Measurements from ENCODE around the gene IL17A.
A peak's percentile ranks its signal among the peaks of the same experiment; 100 is the strongest.
"Not testable (repeated sequence)": the region's sequence is repeated elsewhere in the genome, so short reads cannot be mapped to it uniquely, and the experiment has no call there.

IL17A gene

DNA sequence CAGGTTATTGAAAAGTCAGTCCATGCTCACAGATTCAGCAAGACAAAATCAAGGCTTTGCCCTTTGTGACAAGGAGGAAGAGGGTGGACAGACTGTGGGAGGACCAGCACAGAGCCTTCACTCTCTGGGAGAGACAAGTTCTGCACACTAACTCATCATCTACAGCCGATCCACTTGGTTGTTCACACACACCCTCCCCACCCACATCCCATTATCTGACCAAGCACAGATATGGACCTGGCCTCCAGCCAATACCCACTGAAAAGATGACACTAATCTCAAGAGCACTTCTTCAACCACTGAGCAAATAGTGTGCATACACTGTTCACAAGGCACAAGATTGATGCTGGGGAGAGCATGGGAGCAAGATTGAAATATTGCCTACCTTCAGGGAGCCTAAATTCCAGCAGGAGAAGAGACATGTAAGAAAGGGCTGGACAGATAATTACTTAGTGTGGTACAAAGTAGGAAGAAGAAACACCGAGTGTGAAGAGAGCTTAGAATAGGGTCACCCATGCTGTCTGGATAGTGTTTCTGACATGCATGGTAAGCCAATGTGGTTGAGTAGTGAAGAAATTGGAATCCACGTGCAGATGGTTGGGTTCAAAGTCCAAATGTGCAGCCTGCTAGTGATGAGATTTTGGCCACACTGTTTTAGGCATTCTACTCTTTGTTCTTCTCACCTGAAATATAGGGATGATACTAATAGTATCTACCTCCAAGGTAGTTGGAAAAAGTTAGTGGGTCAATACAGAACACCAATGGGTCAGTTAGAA is 21.7 kb upstream of the IL17A start:
- DNase-seq, result no peak

DNA sequence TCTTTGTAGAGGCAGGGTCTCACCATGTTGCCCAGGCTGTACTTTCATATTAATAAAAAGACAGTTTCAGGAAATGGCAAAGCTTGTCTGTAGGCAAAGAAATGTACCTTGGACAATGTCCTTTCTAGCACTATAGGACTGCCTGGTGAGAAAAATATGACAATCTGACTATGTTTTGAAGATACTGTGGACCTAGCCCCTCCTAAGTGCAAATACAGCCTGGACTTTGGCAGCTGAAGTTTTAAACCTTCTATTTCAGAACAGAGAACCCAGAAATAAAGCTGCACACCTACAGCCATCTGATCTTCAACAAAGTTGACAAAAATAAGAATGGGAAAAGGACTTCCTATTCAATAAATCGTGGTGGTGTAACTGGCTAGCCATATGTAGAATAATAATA is 18.9 kb upstream of the IL17A start:
- no peak for DNase-seq

DNA sequence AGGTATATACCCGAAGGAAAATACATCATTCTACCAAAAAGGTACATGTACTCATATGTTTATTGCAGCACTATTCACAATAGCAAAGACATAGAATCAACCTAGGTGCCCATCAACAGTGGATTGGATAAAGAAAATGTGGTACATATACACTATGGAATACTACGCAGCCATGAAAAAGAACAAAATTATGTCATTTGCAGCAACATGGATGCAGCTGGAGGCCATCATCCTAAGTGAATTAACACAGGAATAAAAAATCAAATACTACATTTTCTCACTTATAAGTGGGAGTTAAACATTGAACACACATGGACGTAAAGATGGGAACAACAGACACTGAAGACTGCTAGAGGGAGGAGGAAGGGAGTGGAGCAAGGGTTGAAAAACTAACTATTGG is 17.8 kb upstream of the IL17A start:
- not testable (repeated sequence) for DNase-seq

DNA sequence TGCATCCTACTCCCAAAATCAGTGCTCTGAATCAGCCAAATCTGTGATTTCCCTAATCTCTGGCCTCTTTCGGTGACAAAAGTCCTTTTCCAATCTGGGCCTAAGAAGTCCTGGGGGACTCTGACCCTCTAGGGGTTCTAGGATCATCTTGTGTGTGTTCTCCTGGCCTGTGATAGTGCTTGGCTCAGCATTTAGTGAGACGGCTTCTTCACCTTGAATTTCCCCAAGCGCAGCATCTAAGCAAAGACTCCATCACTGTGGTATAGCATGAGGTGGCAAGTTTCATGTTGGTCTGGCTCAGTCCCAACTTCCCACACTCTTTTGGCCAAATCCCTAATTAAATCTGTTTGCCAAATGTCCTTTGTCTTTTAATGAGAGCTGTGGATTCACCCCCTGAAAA is 12.1 kb upstream of the IL17A start:
- no peak for DNase-seq

DNA sequence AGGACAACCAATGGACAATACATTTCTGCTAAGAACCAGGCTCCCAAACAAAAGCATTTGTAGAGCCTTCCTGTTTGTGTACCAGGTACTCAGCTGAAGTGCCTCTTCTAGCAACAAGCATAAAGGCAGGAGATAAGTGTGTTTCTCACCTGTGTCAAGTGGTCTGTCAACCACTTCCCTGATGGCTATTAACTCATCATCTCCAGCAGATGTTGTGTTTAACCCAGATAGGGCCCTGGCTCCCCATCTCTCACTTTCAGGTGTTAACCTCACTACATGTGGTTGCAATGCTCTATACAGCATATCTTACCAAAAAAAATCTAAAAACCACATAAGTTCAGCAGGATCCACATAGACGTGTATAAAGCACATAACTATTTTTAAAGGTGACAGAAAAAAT is 9.6 kb upstream of the IL17A start:
- DNase-seq, result no peak

DNA sequence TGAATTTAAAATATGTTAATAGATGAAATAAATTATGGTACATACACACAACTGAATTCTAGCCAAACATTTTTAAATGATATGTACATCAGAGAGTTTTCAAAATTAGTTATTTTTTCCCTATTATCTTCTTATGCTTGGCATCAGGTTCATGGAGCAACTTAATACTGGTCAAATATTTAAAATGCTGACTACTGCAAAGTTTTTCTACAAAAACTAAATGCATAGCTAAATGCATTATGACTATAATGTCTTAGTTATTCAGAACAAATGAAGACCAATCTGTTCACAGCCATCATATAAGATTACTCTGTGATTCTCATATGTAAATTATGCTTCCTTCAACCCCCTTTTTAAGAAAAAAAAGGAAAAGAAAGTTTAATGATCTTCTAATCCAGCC is 8.2 kb upstream of the IL17A start:
- no peak for DNase-seq

DNA sequence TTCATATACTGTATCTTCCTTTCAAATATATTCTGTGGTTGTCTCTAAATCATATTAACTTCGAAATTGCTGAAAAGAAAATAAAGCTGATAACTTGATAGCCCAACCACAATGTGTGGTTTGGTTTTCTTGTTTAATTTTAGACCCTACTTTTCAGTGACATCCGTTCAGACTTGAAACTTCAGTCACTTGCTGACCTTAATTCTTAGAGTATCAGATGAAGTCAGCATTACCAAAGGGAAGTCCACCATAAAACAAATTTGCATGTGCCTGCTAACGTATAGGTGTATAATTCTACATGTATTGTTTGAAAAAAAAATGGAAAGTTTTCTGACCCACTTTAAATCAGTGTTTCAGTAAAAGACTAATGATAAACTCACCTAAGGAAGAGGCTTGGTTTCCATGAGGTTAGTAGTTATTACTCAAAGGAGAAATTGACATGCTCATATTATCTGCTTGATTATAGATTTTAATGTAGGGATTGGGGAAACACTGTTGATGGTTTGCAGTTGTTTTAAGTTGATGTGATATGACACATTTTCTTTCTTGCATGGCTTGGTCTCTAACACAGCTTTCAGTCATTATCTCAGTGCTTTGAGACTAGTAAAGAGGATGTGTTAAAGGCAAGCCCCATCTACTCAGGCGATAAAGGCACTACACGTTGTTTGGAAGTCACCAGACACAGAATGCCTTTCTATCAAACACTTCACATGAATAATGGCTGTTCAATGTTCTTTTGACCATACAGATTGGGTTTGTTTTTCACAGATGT is 5.2 kb upstream of the IL17A start:
- DNase-seq, result no peak

DNA sequence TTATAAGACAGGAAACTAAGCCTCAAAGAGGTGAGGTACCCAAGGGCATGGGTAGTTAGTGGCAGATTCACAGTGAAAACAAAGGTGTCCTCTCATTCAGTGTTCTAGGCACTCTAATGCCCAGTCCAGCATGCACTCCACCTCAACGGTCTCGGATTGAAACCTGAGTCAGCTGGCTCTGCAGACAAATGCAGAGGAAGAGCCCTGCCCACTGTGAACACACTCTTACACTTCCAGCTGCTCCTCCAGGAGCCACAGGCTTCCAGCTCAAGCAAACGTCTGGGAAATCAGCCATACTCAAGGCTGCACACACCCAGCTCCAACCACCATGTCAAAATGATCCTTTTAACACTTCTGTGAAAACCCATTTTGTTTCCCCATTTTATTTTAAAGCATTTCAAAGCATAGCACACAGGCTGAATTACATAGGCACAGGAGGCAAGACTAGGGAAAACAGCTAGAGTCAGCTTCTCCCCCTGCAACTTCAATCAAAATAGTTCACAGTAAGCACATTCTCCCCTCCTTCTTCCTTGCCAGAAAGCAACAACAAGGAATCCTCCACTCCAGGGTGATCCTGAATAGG is 3.0 kb upstream of the IL17A start:
- DNase-seq, result no peak

DNA sequence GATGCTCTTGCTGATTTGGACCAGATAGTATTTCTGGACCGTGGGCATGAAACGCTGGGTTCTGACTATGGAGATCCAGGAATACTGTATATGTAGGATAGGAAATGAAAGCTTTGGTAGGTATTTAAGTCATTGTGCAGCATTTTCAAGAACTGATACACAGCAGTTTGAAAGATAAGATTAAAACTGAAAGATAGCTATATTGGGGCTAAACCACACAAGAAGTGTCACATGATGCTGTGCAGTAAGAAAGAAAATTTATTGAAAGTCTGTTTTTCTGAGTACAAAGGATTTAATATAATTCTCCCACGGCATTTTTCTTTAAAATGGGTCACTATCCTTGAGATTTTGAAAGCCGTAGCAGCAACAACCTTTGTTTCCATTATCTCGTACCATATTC is 305 bp downstream of the IL17A start:
- DNase-seq, result no peak

DNA sequence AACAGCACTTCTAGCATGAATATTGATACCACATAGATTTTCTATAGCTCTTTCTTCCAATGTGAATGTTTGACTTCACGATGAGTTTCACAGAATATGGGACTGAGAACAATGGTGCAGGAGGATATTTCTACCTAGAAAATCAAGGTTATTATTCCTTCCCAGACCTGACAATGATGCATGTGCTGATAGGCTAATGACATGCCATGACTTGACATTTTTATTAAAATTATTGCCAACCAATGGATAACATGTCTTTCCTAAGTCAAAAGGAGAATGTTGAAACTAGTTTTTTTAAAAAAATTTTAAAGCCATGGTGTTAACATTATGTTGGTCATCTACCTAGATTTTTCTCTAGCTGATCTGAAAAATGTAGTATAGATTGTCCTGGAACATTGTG is 923 bp downstream of the IL17A start:
- no peak for DNase-seq

DNA sequence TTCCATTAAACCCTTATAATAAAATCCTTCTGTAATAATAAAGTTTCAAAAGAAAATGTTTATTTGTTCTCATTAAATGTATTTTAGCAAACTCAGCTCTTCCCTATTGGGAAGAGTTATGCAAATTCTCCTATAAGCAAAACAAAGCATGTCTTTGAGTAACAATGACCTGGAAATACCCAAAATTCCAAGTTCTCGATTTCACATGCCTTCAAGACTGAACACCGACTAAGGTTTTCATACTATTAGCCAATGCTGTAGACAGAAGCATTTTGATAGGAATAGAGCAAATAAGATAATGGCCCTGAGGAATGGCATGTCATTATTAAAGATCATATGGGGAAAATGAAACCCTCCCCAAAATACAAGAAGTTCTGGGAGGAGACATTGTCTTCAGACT is 3.8 kb downstream of the IL17A start:
- no peak for DNase-seq

DNA sequence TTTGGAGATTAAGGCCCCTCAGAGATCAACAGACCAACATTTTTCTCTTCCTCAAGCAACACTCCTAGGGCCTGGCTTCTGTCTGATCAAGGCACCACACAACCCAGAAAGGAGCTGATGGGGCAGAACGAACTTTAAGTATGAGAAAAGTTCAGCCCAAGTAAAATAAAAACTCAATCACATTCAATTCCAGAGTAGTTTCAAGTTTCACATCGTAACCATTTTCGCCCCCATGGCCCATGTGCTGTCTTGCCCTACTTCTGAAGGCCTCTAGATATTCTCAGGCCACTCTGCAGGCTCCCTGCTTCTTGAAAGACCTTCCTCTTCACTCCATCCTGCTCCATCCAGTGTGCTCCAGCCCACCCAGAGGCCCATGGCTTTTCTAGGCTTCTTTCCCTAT is 4.2 kb downstream of the IL17A start:
- no peak for DNase-seq

DNA sequence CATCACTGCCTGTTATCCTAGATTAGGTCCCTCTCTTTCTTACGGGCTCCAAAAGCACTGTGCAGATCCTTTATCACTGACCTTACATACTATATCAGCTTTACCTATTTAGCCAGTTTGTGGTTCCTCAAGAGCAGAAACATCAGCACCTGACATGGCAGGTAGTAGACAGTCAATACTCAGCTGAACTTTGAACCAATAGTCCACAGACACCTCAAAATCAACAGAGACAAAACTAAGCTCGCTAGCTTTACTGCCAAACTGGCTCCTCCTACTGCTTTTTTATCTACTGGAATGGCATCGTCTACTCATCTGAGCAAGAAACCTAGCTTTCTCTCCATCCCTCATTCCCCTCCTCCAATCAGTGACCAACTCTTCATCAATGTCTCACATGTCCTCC is 5.6 kb downstream of the IL17A start:
- DNase-seq, result no peak

DNA sequence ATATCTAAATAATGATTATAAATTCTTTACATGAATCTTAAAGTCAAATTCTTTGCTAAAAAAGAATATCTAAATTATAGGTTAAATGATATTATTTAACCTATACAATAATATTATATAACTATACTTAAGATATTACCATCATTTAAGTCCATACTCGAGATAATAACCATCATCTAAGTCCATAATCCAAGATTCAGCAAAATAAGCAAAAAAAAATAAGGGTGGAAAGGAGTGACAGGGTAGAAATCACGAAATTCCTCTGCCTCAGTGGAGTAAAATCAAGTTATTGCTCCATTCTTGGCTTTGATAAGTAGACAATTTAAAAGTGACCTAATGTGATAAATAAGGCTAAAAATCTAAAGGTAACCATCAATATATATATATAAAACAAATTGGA is 9.7 kb downstream of the IL17A start:
- DNase-seq, result no peak

DNA sequence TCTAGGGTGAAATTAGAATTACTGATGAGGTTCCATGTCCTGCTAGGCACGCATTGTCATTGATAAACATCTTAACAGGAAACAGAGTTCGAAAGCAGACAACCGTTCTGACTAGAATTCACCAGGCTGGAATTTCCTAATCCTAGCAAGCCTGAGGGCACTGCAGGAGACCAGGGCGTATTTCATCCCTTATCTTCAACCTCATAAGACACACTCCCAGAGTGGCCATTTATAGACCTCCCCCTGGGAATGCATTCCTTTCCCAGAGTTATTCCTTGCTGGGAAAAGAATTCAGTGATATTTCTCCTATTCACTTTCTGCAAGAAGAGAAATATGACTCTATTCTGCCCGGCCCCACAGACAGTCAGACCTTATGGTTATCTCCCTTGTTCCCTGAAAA is 13.9 kb downstream of the IL17A start:
- DNase-seq, result not testable (repeated sequence)

DNA sequence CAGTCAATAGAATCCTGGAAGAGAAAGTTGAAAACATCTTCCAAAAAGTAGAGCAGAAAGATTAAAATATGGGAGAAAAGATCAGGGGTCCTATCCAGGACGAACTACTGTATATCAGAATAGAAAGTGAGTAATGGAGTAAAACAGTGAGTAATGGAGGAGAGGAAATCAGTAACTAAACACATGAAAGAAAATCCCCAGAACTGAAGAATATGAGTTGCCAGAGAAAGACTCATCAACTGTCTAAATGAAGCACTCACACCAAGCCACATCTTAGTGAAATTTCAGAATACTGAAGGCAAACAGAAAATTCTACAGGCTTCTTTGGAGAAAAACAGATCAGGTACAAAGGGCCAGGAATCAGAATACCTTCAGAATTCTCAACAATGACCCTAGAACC is 14.9 kb downstream of the IL17A start:
- DNase-seq, result no peak

DNA sequence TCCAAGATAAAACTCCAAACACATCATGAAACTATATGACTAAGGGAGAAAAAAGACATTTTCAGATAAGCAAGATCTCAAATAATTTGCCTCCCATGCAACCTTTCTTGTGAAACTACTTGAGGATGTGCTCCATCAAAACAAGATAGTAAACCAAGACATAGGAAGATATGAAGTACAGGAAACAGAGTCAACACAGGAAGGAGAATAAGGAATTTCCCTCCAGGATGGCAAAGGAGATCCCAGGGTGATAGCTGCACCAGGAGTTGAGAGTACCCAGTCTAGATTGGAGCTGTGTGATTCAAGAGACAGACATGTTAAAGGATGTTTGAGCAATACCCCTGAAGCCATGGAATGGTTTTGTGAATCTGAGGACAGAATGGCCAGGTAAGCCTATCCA is 15.3 kb downstream of the IL17A start:
- no peak for DNase-seq

DNA sequence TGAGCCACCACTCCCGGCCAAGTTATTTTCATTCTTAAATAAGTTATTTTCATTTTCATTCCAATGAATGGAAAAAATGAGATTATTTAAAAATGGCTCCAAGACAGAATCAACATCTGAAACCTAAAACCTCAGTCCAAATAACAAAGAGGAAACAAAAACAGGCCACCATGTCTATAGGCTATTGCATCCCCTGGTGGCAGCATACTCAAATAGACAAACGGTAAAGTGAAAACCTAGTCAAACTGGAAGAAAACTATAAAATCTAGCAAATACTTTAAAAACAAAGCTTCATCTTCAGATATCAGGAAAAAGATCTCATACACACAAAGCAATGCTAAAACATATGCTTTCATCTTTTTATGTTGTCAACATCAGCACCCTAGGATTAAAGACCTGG is 20.9 kb downstream of the IL17A start:
- DNase-seq, result no peak

DNA sequence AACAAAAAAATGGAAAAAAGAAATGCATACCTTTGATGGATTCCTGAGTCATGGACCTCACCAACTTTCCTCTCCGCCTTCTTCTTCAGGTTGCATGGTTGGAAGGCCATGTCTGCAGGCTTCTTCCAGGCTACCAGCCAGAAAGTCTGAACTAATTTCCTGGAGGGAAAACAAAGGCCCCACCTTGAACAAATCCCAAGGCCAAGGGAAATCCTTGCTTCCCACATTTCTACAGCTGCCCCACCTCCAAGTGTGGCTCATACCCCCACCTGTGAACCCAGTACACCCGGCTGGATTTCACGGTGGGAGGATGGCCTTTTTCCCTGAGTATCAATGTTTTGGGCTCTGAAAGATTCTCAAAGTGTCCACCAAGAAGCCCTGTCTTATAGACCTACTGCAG is 22.4 kb downstream of the IL17A start:
- DNase-seq, result no peak

DNA sequence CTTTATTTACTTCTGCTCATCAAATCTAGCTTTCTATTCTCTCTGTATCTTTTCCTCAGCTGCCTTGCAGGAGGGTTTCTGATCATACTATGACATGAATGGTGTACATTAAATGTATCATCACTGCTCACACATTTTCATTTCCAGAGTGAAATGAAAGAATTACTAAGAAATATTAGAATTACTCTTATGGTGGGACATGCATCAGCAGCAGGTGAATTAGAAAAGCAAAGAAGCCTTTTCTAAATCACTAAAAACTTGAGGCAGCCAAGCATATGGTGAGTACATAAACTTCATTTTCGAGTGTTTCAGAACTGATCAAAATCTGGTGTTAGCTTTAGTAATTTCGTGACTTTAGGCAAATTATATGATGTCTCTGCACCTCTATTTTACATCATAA is 23.6 kb downstream of the IL17A start:
- DNase-seq, result no peak

DNA sequence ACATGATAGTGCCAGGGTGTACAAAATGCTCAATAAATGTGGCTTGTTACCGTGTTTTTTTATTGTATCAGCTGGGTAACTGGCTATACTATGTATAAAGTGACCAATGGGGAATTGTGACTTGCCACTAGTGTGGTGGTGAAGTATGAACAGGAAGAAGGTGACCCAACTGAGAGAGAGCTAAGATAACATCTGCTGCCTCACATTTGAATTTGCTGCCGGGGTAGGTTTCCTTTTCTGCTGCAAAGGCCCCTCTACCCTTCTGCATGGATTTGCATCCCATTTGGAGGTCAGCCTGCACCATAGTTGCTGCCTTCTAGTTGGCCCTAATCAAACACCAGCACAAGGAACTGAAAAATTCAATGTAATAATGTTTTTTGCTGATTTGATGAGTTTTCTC is 24.1 kb downstream of the IL17A start:
- DNase-seq, result no peak

DNA sequence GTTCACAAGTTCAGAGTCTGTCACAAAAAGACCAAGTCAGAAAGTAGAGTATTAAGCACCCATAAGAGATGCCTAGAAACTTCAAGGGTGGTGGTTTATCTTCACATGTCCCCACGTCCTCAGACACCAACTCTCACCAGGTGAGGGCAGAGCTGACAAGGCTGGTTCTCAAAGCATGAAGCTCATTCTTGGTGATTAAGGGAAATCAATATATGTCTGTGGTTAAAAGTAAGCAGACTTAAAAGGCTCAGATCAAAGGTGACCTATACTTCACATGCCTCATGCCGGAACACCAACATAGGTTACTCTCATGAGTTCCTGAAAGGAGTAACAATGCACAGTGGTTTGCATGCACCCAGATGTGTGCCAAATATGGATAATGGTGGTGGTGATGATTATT is 27.0 kb downstream of the IL17A start:
- DNase-seq, result peak; percentile 29 to 32

DNA sequence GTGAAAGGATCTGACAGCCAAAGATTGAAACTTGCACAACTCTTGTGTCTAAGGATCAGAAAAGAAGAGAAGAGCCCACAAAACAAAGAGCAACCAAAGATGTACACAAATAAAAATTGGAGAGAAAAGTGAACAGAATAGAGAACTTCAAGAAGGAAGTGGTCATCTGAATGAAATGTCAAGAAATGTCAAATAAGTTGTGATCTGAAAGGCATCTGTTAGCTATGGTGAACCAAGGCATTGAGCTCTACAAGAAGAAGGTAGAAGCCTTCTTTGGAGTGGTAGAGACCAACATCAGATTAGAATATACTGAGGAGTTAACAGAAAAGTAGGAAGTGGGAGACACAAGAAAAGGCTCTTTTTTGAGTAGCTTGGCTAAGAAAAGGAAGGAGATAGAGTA is 29.6 kb downstream of the IL17A start:
- DNase-seq, result no peak

DNA sequence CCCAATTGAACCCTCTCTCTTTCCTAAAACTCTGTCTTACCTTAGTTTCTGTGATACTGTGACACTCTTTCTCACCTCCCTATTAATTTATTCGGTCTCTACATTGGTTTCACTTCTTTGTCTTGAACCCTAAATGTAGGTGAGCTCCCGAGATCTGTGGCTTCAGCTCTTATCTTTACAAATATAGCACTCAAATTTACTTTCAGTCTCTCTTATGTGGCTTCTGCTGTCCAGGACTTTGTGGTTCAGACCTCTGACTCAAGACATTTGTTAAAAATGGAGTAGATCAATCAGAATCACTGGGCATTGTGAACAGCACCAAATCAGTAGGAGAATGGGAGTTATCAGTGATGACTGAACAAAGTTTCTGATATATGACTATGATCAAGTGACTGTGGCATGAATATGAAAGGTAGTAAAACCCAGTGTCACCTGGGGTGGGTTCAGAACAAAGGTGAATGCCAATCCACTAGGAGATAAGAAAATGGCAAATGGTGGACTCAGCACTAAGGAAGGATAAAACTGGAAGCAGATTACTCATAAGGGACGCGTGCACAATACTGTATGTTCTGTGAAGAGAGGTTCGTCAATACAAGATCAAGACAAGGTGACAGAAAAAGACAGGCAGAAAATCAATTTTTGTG is 30.9 kb downstream of the IL17A start:
- DNase-seq, result no peak

Measured in stimulated activated CD4-positive, alpha-beta T cell treated with anti-CD3 and anti-CD28 coated beads, Interleukin-2, amount 100 ng/mL, for 24 hours (primary cell).